OCI-LY1 (cell line): ENCODE results near the gene MARK2.

Experiments
- CTCF ChIP-seq: fragments of 200-600 bp; sonication (generic), shearing (Covaris generic); IDR thresholded peaks from 2 replicates; pipeline ENCODE4 v1.5.1; 2017; ENCODE audit warnings: mild to moderate bottlenecking, antibody characterized with exemption, low read length, moderate library complexity, mixed read lengths
- EZH2 ChIP-seq: fragments of 200-600 bp; sonication (generic), shearing (Covaris generic); IDR thresholded peaks from 2 replicates; pipeline ENCODE4 v1.8.0; 2017; ENCODE audit warnings: borderline replicate concordance, mixed run types, mild to moderate bottlenecking, antibody characterized with exemption, low read length, moderate library complexity, mixed read lengths

- TF ChIP-seq CTCF, result no peak
- no peak for TF ChIP-seq EZH2
Measured at GRCh38 chr11:63874511-63874910, 35.6 kb downstream of the MARK2 start.
